ENCODE measurements around the gene TIFAB.

Gene TIFAB

DNA sequence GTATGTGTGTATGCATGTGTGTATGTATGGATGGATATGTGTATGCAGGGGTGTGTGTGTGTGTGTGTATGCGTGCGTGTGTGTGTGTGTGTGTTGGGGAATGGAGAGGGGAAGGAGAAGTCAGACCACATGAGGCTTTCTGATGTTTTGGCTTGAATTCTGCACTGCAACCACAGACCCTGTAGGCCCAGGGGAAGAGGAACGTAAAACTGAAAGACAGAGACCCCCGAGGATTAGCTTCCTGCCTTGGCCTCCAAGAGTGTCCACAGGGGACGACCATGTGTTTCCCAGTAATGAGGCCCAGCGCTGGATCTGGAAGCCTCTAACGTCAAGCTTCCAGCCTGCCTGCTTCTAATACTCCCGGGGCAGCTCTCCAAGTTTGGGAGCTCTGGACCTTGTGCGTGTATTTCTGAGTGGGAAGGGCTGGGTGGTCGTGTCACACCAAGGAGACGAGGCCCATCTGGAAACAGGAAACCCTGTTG lies 10.8 kb downstream of the TIFAB start:
- TF ChIP-seq CTCF (IDR thresholded peaks at IDR 0.05) (no peak), ZFX (IDR thresholded peaks at IDR 0.05; ENCODE audit: borderline replicate concordance) (no peak)

GRCh38 chr5:135440916-135441315 lies 11.2 kb downstream of the TIFAB start:
- H3K27ac ChIP-seq = no peak overlapping the region
- TF ChIP-seq CTCF (IDR thresholded peaks at IDR 0.05) = no peak

More for the DNA sequence above, 10.8 kb downstream of the TIFAB start:
- no peak overlapping the region for H3K27ac ChIP-seq

DNA sequence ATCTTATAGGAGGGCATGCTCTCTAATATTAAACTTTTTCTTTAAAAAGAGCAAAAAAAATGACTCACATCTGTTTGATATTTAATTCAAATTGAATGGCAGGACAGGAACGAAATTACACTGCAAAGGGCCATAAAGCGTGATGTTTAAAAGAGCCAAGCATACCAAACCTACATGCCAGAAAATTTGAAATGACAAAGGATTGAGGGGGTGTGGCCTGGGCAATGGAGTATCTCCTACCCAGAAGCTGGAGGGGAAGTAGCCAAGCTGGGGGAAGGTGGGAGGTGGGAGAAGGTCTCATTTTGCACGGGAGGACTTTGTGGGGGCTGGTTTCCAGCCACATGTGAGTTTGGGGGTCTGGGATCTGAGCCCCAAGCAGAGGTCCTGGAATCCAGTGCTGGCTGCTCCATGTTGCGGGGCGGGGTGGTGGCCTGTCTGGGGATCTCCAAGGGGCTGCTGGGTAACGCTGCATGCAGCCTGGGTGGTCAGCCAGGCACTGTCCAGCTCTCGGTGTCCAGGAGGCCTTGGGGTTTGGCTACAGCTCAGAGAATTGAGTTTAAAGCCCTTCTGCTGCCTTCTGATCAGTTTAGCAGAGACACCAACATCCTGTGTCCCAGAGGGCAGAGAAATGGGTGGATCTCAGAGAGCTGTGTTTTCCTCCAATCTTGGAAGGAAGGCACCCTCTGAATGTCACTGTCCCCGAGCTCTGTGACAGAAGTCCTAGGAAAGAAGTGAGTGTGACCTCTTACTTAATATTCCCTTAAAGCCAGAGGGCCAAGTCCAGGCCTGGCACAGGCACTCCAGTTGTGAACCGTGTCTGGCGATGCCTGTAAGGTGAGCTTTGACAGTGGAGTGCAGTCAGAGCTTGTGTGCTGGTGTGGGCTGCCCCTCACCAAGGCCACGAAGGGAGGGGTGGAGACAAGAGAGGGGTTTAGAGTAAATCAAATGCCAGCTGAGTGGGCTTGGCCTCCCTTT lies 12.6 kb downstream of the TIFAB start:
- no peak overlapping the region for H3K27ac ChIP-seq

GRCh38 chr5:135438636-135439221 lies 13.4 kb downstream of the TIFAB start:
- H3K27ac ChIP-seq = no peak overlapping the region
- TF ChIP-seq CTCF (IDR thresholded peaks at IDR 0.05) (no peak), ZFX (IDR thresholded peaks at IDR 0.05; ENCODE audit: borderline replicate concordance) (no peak)

More for the DNA sequence above, 12.6 kb downstream of the TIFAB start:
- TF ChIP-seq CTCF (IDR thresholded peaks at IDR 0.05) (no peak), ZFX (IDR thresholded peaks at IDR 0.05; ENCODE audit: borderline replicate concordance) (no peak)

- TF ChIP-seq CTCF (IDR thresholded peaks at IDR 0.05) (no peak), ZFX (IDR thresholded peaks at IDR 0.05; ENCODE audit: borderline replicate concordance) (no peak)
- H3K27ac ChIP-seq = no peak overlapping the region
These were observed 14.2 kb downstream of the TIFAB start for GRCh38 chr5:135437796-135438560.

GRCh38 chr5:135437422-135437795 lies 14.7 kb downstream of the TIFAB start:
- no peak for TF ChIP-seq ZFX (IDR thresholded peaks at IDR 0.05; ENCODE audit: borderline replicate concordance)
- TF ChIP-seq CTCF (IDR thresholded peaks at IDR 0.05) = no peak
- H3K27ac ChIP-seq = no peak overlapping the region

Measured in 22Rv1 (cell line).